HAP-1 (cell line): ENCODE results near the gene LTB.

Source experiments
- DNase-seq, 2 experiments: peaks; one replicate each; pipeline ENCODE4 v3.0.0-alpha.2; 2016 to 2020; ENCODE audit warnings: low spot score in 2 of 2
- H3K27me3 ChIP-seq: fragments of 250-450 bp; sonication (Bioruptor Pico); 2 replicates; pipeline ENCODE4 v1.5.1; 2020; ENCODE audit warnings: low read depth, mild to moderate bottlenecking, moderate library complexity
- H3K36me3 ChIP-seq: fragments of 250-450 bp; sonication (Bioruptor Pico); replicated peaks from 2 replicates; pipeline ENCODE4 v1.5.1; 2020; ENCODE audit warnings: mild to moderate bottlenecking
- H3K4me1 ChIP-seq: fragments of 250-450 bp; sonication (Bioruptor Pico); 2 replicates; pipeline ENCODE4 v1.5.1; 2020; ENCODE audit warnings: mild to moderate bottlenecking
- H3K4me3 ChIP-seq: fragments of 250-450 bp; sonication (Bioruptor Pico); 2 replicates; pipeline ENCODE4 v1.5.1; 2020; ENCODE audit warnings: mild to moderate bottlenecking, moderate library complexity
- H3K9me3 ChIP-seq: fragments of 250-450 bp; sonication (Bioruptor Pico); 2 replicates; pipeline ENCODE4 v1.5.1; 2020; ENCODE audit warnings: mild to moderate bottlenecking, moderate library complexity
- in situ Hi-C: fragments of 300-500 bp; cut with MboI; formaldehyde crosslinking; loops from 3 replicates; pipeline ENCODE4 v1.14.3; 2020; ENCODE audit warnings: low sequenced_read_pairs, inconsistent platforms, mixed read lengths

LTB gene

DNA sequence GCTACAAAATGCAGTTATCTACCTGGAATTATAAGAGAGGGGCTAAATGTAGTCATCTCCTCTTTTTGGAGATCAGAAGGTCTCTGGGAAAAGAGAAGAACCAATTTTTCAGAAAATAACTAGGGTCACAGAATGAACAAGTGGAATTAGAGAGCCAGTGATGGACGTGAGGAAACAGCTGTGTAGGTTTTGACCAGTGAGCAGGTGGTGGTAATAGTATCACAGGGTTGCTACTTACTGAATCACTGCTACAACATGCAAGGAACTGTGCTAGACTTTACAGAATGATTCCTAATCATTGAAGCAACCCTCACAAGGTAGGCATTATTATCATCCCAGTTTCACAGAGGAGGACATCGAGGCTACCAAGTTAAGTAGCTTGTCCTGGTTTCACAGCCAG, 37.5 kb downstream of the LTB start:
- in situ Hi-C loops, result loop anchor here (5.0 kb wide), 3 partner anchors 48 to 288 kb away; partner anchors contain the start of gene NCR3
- peaks cover 19% of the 10 kb centered on the region for H3K4me1 ChIP-seq
- DNase-seq, result no peak
- H3K9me3 ChIP-seq, result no peaks in the 10 kb centered on the region
- no peaks in the 10 kb centered on the region for H3K27me3 ChIP-seq
- no peak overlapping the region for H3K4me3 ChIP-seq
- peaks cover 27% of the 10 kb centered on the region for H3K36me3 ChIP-seq

DNA sequence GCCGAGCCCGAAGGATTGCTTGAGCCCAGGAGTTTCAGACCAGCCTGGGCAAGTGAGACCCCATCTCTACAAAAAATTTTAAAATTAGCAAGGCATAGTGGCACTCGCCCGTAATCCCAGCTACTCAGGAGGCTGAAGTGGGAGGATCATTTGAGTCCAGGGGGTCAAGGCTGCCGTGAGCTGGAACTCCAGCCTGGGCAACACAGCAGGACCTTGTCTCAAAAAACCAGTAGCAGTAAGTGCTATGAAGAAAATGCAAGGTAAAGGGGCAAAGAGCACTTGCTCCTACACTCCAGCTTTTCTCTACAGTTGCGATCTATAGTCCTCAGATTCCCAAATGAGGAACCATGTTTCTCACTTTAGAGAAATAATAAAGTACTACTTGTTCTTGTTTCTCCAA, 38.6 kb downstream of the LTB start:
- H3K27me3 ChIP-seq, result no peaks in the 10 kb centered on the region
- H3K4me3 ChIP-seq, result no peak overlapping the region
- H3K36me3 ChIP-seq, result peaks cover 30% of the 10 kb centered on the region
- in situ Hi-C loops, result loop anchor here (5.0 kb wide), 2 partner anchors 51 to 289 kb away; no protein-coding TSS in a partner anchor
- H3K4me1 ChIP-seq, result peaks cover 22% of the 10 kb centered on the region
- no peaks in the 10 kb centered on the region for H3K9me3 ChIP-seq
- no peak for DNase-seq

DNA sequence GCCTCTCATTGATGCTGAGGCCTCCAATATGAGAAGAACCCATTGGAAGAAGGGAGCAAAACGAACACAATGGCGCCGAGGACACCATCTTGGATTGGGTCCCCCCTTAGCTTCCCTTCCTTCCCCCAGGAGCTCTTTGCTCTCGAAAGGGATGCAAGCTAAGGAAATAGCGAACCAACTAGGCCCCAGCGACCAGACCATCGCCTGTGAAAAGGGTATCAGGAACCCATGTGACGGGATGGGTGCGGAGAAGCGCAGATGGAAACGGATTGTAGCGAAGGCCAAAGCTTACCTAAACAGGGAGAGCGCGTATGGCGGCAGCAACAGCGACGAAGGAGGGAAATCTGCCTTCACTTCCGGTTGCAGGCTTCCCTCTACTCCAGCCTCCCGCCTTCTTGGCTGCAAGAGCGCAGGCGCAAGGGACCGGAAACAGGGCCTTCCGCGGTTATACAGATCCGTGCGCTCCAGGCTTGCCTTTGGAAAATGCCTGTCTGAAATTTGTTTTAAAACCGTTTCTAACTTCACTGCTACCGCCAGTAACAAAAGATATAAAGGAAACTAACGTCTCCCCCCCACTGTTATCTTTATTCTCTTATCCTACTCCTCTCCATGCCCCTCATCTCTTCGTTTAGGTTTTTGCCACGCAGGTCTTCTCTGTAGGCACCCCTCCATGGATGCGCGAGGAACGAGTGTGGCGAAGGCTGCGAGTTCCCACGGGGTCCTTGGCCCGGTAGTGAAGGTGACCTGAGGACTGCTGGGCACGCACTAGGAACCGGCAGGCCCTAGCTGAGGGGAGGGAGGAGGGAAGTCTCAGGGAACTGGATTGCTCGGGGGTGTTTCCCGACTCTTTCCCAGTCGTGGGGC, 40.3 kb downstream of the LTB start, which contains the start of gene DDX39B:
Gene DDX39B (minus strand): TSS at position 346 of the 864 bp plus-strand sequence. CDS start 1,471 bp downstream, outside the sequence.
- in situ Hi-C loops, result loop anchor here (5.0 kb wide), 2 partner anchors 50 to 290 kb away; no protein-coding TSS in a partner anchor
- peak within 1 kb of the TSS; percentile 70 for H3K4me3 ChIP-seq
- H3K27me3 ChIP-seq, result no peaks in the 10 kb centered on the region

DNA sequence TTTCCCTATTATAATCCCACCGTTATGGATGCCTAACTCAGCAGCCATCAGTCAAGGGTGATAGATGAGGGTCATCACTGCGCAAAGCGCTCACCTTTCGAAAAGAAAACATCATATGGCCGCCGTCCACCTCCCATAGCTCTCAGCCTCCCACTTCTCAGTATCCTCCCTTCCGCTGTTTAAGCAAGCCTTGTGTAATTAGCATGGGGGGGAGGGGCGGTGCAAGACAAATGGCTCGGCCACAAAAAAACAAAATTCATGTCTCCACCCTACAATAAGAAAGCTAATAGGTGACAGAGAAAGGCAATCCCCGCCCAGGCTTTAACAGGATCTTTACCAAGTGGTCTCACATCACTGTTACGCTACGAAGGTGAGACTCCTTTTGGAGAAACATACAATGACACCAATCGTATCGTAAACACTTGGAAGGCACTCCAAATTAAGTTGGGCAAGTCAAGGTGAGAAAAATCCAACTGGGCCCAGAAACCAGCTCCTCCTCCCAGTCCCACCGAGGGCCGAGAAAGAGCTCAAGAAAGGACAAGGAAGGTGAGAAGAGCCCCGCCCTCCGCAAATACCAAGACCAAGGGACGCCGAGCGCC, 41.1 kb downstream of the LTB start:
- H3K4me3 ChIP-seq, result peak overlapping the region; percentile 70
- peak; percentile 60 to 81 for DNase-seq
- no peaks in the 10 kb centered on the region for H3K9me3 ChIP-seq
- peaks cover 13% of the 10 kb centered on the region for H3K4me1 ChIP-seq
- no peaks in the 10 kb centered on the region for H3K27me3 ChIP-seq
- H3K36me3 ChIP-seq, result peaks cover 54% of the 10 kb centered on the region
- in situ Hi-C loops, result loop anchor here (5.0 kb wide), 2 partner anchors 49 to 291 kb away; no protein-coding TSS in a partner anchor

More for the DNA sequence above, 40.3 kb downstream of the LTB start, which contains the start of gene DDX39B:
- peaks cover 18% of the 10 kb centered on the region for H3K4me1 ChIP-seq
- no peaks in the 10 kb centered on the region for H3K9me3 ChIP-seq
- peaks cover 46% of the 10 kb centered on the region for H3K36me3 ChIP-seq
- peak; percentile 96 for DNase-seq

- H3K27me3 ChIP-seq, result no peaks in the 10 kb centered on the region
- H3K4me3 ChIP-seq, result peak overlapping the region; percentile 70
- peaks cover 12% of the 10 kb centered on the region for H3K4me1 ChIP-seq
- no peaks in the 10 kb centered on the region for H3K9me3 ChIP-seq
- in situ Hi-C loops, result loop anchor here (5.0 kb wide), 2 partner anchors 48 to 292 kb away; no protein-coding TSS in a partner anchor
- peaks cover 59% of the 10 kb centered on the region for H3K36me3 ChIP-seq
- no peak for DNase-seq
Measured at GRCh38 chr6:31540640-31541039, 41.6 kb downstream of the LTB start.

DNA sequence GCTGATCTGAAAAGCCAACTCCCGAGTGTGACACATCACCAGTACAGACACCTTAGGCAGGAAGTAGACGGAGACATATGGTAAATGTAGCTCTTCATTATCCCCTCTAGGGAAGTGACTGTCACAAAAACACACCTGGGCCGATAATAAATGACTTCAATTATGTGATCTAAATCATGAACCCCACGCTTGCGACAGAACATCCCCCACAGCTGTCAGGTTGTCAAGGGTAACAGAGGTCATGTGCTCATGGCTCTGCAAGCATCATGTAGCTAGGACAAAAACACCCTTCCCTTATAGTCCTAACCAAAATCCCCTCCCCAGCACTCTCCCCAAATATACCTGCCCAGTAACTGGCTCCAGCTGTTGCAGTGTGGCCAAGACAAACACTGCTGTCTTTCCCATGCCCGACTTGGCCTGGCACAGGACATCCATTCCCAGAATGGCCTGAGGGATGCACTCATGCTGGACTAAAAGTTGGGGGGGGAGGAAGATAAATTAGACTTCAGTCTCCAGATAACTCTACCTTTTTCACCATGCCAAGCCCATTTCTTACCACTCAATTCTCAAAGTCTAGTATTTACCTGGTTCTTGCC, 43.3 kb downstream of the LTB start:
- in situ Hi-C loops, result no loop called here
- H3K36me3 ChIP-seq, result peaks cover 76% of the 10 kb centered on the region

DNA sequence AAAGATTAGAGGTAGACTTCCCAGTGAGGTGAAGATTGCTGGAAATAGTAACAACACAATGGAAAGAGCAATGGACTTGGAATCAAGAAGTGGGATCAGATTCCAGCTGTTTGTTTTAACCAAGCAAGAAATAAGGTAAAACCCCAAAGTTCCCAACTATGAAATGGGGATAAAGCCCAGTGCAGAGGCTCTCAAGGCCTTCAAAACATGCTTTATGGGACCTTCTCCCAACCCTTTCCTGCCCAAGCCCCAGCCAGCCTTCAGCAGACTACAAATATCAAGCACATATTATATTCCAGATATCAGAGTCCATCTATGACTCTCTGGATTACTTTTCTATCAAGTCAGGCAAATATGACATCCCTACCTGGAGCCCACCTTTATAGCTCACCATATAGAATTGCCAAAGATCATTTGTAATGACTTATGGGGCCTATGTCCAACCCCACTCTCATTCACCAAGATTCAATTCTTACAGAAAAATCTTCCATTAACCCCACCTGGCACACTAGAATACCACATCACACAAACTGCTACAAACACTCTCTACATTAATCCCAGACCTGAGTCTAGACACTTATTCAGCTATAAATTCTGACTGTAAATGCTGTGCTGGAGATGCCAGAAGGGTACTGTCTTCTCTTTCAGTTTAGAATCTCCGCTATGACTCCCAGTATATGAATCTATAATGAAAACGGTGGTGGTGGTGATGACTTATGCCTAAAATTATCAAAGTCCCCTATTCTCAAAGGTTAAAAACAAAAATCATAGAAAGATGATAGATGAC, 46.5 kb downstream of the LTB start:
- Histone ChIP-seq H3K4me3 (no peak overlapping the region), H3K36me3 (peaks cover 96% of the 10 kb centered on the region), H3K27me3 (no peaks in the 10 kb centered on the region), H3K9me3 (no peaks in the 10 kb centered on the region), H3K4me1 (peaks cover 9% of the 10 kb centered on the region)
- in situ Hi-C loops, result no loop called here
- no peak for DNase-seq

More for the DNA sequence above, 43.3 kb downstream of the LTB start:
- H3K27me3 ChIP-seq, result no peaks in the 10 kb centered on the region
- H3K4me1 ChIP-seq, result peaks cover 12% of the 10 kb centered on the region
- DNase-seq, result no peak
- no peaks in the 10 kb centered on the region for H3K9me3 ChIP-seq
- no peak overlapping the region; the same call in 1 of the 2 replicates for H3K4me3 ChIP-seq

DNA sequence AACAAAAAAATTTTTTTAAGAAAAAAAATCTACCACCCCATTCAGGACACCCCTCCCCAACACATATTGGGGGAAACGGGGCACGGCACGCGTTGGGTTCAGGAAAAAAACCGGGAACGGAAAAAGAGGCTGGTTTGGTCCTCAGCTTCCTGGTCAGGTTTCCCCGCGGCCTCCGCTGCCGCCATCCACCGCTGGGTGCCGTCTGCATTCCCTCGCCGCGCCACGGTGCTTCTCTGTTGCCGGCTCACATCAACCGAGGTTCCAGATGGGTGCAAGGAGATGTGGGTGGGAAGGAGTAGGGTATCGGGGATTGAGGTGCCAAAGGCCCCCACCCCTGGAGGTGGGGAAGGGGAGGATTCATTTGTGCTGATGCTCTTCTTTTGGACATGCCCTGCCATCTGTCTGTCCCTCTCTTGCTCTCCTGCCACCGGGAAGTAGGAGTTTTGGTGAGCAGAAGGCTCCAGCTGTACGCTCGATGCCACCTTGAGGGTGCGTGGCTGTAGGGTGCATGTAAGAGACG, 47.6 kb downstream of the LTB start:
- in situ Hi-C loops, result no loop called here
- peaks cover 96% of the 10 kb centered on the region for H3K36me3 ChIP-seq

GRCh38 chr6:31534011-31534410, 48.2 kb downstream of the LTB start:
- DNase-seq, result no peak
- H3K9me3 ChIP-seq, result no peaks in the 10 kb centered on the region
- H3K4me3 ChIP-seq, result no peak overlapping the region
- H3K4me1 ChIP-seq, result no peaks in the 10 kb centered on the region; the same call in 1 of the 2 replicates
- in situ Hi-C loops, result no loop called here
- H3K36me3 ChIP-seq, result peaks cover 92% of the 10 kb centered on the region
- H3K27me3 ChIP-seq, result no peaks in the 10 kb centered on the region

More for the DNA sequence above, 47.6 kb downstream of the LTB start:
- DNase-seq, result no peak
- Histone ChIP-seq H3K27me3 (no peaks in the 10 kb centered on the region), H3K4me1 (peaks cover 5% of the 10 kb centered on the region), H3K9me3 (no peaks in the 10 kb centered on the region), H3K4me3 (no peak overlapping the region)

GRCh38 chr6:31533455-31533841, 48.8 kb downstream of the LTB start:
- H3K36me3 ChIP-seq, result peaks cover 87% of the 10 kb centered on the region
- no peak for DNase-seq
- H3K9me3 ChIP-seq, result no peaks in the 10 kb centered on the region
- H3K27me3 ChIP-seq, result no peaks in the 10 kb centered on the region
- no peak overlapping the region for H3K4me3 ChIP-seq
- in situ Hi-C loops, result no loop called here
- H3K4me1 ChIP-seq, result no peaks in the 10 kb centered on the region

DNA sequence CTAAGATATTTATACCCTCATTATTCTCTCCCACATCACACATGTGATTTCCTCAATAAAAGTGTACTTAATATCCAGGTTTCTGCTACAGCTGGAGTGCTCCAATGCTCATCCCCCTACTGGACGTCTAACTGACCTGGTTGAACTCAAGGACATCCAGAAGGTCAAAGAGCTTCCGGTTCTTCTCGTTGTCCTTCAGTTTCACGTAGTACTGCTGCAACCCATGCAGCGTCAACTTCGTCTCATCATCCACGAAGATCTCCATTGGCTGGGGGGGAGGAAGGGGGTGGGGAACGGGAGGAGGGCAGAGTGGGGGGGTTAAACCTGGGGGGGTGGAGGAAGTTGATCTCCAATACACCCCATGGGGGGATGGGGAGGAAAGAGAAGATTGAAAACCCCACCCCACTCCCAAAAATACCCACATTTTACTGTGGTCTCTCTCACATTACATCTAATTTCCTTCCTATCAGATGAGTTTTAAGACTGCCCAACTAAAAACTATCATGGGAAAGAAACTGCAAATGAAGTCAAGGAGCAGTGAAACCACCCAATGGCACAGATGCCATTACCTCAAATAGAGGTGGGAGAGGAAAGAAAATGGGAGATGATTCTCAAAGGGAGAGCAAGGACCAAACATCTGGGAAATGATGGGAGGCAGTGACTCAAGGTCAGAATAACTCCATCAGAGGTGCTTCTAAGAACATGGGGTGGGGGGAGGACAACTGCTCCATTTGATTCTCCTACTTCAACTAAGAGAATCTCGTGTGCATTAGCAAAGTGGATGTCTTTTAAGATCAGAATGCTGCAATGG, 49.4 kb downstream of the LTB start:
- peaks cover 81% of the 10 kb centered on the region for H3K36me3 ChIP-seq

More for the DNA sequence above, 49.4 kb downstream of the LTB start:
- in situ Hi-C loops, result no loop called here
- Histone ChIP-seq H3K27me3 (no peaks in the 10 kb centered on the region), H3K9me3 (no peaks in the 10 kb centered on the region), H3K4me3 (no peak overlapping the region), H3K4me1 (no peaks in the 10 kb centered on the region)
- no peak for DNase-seq
